Glomerular visceral epithelial cell (primary cell): ENCODE measurements around the gene OBSCN.
A peak's percentile ranks its signal among the peaks of the same experiment; 100 is the strongest.
"Not testable (repeated sequence)": the region's sequence is repeated elsewhere in the genome, so short reads cannot be mapped to it uniquely, and the experiment has no call there.

ENCODE experiments used
- DNase-seq: peaks from one replicate; pipeline ENCODE4 v3.0.0-alpha.2; 2016; ENCODE audit errors: extremely low spot score

OBSCN gene

DNA sequence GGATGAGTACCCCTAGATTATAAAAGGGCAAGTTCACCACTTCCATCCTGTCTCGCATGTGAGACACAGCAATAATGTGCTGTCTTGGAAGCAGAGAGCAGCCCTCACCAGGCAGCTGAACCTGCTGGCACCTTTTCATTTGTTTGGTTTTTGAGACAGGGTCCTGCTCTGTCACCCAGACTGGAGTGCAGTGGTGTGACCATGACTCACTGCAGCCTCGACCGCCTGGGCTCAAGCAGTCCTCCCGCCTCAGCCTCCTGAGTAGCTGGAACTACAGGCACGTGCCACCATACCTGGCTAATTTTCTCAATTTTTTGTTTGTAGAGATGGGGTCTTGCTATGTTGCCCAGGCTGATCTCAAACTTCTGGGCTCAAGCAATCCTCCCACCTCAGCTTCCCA, 20.3 kb downstream of the OBSCN start:
- DNase-seq, result not testable (repeated sequence)

DNA sequence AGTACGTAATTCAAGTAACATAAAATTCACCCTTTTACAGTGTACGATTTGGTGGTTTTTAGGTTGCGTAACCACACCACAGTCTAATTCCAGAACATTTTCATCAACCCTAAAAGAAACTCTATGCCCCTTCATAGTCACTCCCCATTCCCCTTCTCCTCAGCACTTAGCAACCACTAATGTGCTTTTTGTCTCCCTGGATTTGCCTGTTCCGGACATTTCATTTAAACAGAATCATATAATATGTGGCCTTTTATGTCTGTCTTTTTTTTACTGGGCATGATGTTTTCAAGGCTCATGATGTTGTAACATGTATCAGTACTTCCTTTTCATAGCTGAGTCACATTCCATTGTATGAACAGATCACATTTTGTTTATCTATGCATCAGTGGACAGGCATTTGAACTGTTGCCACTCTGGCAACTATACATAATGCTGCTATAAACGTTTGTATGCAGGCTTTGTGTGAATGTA, 20.8 kb downstream of the OBSCN start:
- peak; percentile 71 for DNase-seq

DNA sequence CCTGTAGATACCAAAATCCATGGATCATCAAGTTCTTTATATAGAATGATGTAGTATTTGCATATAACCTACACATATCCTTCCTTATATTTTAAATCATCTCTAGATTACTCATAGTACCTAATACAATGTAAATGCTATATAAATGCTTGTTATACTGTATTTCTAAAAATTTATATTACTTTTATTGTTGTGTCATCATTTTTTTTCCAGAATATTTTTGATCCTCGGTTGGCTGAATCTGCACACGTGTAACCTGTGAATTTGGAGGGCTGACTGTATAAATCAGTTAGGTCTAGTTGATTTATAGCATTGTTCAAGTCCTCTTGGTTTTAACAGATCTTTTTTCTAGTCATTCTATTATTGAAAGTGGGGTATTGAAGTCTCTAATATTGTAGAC, 23.3 kb downstream of the OBSCN start:
- no peak for DNase-seq

DNA sequence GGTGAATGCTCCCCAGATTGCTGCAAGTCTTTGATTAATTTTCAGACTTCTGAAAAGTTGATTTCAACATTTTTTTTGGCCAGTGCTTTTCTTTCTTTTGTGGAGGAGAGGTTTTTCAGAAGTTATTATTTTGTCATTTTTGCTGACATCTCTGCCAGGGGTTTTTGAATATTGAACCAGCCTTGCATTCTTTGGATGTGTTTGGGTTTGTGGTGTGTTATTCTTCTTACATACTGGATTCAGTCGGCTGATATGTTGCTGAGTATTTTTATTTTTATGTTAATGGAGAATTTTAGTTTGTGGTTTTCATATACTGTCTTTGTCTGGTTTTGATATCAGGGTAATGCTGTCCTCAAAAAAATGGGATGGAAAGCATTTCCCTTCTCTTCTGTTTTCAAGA, 25.3 kb downstream of the OBSCN start:
- no peak for DNase-seq

DNA sequence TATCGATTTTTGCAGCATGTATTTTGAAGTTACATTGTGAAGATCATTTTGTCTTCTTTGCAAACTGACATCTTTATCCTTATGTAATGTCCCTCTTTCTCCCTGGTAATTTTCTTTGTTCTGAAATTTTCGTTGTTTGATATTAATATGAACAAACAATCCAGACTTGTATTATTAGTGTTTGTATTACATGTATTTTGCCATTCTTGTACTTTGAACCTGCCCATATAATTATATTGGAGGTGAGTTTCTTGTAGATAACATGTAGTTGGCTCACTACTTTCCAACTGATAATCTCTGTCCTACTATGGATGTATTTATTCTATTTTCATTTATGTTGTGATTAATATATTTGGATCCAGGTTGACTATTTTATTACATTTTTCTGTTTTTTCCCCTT, 27.1 kb downstream of the OBSCN start:
- DNase-seq, result no peak

DNA sequence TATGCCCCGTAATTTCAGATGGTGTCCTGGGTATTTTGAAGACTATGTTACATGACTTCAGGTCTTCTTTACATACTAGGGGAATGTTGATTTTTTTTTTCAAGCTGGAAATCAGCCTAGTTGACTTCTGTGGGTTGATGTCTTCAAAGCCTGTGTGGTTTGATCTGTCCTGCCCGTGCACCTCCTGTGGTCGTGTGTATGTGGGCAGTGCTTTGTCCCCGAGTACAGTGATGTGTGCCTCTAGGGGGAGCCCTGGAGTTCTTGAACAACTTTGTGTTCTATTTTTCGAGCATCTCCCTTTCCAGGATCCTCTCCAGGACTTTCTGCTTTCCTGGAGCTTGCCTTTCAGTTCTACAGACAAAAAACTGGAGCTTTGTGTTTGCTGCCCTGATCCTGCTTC, 28.9 kb downstream of the OBSCN start:
- no peak for DNase-seq

DNA sequence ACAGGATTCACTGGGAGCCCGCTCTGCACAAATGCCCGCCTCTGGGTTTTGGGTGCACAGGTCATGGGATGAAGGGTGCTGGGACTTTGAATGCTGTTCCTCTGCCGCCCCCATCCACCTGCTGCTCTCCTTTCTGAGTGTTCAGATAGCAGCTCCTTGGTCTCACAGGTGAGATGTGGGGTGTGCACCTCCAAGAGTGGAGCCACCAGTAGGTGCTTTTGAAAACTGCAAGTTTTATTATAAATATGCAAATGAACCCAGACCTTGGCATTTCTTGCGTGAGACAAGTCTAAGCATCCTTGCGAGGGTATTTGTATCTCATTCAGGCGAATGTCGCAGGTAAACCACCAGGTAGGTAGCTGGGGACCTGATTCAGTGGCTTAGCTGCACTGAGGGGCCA, 30.2 kb downstream of the OBSCN start:
- DNase-seq, result no peak

DNA sequence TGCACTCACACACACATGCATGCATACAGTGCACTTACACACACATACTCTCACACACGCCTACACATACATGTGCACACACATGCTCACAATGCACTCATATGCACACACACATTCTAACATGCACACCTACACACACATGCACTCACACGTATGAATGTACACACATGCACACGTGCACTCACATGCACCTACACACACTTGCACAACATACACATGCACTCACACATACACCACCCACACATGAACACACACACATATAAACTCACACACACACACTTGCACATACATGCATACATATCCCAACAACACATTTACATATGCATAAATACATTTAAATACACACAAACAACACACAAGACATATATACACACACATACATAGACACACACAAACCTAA, 30.6 kb downstream of the OBSCN start:
- DNase-seq, result no peak

DNA sequence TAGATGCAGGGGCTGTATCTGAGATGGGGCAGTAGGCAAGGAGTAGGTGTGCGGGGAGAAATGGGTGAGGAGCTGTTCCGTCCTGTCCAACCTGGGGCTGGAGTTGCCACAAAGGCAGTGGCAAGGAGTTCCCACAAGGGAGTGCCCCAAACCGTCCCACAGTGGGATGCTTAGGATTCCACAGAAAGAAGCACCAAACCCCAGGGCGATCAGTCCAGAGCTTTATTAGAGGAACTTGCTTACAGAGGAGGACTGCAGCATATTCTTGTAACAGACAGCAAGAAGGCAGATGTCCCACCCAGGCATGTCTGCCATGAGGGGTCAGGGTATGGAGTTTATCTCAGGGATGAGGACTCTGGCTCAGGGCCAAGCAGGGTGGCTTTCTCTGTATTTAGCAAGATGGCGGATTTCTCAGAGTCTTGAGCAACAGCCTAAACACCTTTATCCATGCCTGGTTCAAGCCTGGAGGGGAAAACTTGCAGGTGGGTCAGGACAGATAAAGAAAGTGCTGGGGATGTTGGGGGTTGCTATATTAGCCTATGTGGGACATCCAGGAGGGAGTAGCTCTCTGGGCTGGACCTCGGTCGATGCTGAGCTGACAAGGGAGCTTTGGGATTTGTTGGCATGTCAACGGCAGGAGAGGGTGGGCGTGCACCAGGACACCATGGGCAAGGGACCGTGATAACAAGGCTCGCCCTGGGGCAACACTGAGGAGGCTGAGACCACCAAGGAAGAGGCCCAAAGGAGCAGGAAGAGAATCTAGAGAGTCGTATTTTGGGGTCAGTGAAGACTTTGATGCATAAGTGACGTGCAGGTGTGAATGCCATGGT, 32.8 kb downstream of the OBSCN start:
- DNase-seq, result no peak

DNA sequence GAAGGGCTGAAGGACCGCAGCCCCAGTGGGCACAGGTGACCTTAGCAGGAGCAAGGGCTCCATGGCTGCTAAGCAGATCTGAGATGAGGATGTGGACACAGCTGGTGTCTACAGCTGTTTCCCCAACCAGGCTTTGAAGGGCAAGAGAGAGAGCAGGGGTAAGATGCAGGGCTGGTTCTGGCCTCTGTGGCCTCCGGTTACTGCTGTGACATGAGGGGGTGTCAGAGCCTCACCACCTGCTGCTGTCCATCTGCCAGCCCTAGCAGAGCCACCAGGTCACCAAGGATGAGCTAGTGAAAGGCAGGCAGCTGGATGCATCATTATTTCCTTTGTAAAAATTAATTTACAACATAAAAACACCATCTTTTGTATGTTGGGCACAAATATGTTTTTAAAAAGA, 33.4 kb downstream of the OBSCN start:
- no peak for DNase-seq

DNA sequence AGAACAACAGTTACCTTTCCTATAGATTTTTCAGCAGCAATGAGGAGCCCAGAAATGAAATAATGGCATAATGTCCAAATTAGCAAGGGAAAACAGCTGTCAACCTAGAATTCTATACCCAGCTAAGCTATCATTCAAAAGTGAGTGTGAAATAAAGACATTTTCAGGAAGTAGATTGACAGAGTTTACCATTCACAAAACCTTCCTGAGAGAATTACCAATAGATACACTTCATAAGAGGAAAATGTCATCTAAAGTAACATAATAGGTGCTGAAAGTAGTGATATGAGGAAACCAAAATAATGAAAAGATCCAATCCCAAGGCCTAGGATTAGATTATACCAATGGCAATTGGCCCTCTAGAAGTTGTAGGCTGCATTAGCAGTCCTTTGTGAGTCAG, 34.6 kb downstream of the OBSCN start:
- no peak for DNase-seq

DNA sequence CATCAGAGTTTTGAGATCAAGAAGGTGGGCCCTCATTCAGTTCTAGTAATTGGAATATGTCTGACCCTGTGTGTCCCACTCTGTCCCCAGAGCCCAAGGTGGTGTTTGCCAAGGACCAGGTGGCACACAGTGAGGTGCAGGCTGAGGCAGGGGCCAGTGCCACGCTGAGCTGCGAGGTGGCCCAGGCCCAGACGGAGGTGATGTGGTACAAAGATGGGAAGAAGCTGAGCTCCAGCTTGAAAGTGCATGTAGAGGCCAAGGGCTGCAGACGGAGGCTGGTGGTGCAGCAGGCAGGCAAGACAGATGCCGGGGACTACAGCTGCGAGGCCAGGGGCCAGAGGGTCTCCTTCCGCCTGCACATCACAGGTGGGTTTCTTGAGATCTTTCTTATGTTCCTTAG, 35.2 kb downstream of the OBSCN start:
- DNase-seq, result no peak

DNA sequence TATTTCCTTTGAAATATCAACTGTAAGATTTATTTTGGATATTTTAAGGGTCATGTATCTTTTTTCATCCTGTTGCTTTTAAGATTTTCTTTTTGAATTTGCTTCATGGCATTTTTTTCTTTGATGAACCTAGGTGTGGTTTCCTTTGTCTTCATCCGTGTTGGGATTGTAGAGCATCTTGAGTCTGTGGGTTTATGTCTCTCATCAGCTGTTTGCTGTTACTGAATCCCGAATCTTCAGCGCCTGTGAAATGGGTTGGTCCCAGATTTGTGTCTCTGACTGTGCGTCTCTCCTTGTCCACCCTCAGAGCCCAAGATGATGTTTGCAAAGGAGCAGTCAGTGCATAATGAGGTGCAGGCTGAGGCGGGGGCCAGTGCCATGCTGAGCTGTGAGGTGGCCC, 36.1 kb downstream of the OBSCN start:
- DNase-seq, result not testable (repeated sequence)

DNA sequence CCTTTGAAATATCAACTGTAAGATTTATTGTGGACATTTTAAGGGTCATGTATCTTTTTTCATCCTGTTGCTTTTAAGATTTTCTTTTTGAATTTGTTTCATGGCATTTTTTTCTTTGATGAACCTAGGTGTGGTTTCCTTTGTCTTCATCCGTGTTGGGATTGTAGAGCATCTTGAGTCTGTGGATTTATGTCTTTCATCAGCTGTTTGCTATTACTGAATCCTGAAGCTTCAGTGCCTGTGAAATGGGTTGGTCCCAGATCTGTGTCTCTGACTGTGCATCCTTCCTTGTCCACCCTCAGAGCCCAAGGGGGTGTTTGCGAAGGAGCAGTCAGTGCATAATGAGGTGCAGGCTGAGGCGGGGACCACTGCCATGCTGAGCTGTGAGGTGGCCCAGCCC, 37.3 kb downstream of the OBSCN start:
- DNase-seq, result no peak

DNA sequence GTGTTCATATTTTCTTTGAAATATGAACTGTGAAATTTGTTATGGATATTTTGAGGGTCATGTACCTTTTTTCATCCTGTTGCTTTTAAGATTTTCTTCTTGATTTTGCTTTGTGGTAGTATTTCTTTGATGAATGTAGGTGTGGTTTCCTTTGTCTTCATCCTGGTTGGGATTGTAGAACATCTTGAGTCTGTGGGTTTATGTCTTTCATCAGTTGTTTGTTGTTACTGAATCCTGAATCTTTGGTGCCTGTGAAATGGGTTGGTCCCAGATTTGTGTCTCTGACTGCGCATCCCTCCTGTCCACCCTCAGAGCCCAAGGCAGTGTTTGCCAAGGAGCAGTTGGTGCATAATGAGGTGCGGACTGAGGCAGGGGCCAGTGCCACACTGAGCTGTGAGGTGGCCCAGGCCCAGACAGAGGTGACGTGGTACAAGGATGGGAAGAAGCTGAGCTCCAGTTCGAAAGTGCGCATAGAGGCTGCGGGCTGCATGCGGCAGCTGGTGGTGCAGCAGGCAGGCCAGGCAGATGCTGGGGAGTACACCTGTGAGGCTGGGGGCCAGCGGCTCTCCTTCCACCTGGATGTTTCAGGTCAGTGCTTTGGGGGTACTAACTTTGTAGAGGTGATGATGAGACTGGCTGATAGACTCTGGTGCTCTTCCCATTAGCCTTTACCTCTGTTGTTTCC, 38.5 kb downstream of the OBSCN start:
- no peak for DNase-seq

DNA sequence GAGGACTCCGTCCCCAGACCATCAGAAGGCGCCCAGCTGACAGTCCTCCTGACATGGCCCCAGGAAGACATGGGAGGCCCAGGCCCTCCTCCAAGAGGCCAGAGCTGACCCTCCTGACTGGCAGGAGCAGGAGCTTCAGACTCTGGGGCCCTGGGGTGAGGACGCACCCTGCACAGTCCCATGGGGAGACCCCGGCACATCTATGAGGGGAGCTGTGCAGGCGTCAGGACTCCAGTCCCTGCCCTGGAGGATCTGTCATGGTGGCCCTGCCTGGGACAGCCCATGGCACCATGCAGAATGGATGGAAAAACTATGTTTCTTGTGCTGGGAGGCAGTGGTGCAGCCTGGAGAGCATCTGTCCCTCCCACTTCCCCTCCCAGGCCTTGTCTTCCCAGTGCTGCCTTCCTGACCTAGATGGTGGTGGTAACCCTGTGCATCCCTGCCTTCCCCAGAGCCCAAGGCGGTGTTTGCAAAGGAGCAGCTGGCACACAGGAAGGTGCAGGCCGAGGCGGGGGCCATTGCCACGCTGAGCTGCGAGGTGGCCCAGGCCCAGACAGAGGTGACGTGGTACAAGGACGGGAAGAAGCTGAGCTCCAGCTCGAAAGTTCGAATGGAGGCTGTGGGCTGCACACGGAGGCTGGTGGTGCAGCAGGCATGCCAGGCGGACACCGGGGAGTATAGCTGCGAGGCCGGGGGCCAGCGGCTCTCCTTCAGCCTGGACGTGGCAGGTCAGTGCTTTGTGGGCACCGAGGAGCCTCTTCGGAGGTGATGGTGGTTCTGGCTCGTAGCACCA, 41.9 kb downstream of the OBSCN start:
- DNase-seq, result no peak

DNA sequence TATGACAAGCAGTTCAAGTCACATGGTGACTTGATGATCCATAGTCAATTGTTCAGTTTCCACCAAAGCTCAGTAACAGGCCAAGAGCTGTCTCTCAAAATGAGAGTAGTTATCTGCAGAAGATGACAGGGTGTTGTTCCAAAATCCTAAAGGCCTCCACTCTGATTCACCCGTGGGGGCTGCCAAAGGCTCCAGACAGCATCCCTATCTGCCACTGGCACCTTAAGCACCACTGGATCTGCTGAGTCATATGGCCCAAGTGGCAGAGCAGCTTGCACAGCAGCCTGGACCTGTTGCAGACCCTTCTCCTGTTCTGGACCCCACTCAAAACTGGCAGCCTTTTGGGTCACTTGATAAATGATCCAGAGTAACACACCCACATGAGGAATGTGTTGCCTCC, 44.6 kb downstream of the OBSCN start:
- not testable (repeated sequence) for DNase-seq

DNA sequence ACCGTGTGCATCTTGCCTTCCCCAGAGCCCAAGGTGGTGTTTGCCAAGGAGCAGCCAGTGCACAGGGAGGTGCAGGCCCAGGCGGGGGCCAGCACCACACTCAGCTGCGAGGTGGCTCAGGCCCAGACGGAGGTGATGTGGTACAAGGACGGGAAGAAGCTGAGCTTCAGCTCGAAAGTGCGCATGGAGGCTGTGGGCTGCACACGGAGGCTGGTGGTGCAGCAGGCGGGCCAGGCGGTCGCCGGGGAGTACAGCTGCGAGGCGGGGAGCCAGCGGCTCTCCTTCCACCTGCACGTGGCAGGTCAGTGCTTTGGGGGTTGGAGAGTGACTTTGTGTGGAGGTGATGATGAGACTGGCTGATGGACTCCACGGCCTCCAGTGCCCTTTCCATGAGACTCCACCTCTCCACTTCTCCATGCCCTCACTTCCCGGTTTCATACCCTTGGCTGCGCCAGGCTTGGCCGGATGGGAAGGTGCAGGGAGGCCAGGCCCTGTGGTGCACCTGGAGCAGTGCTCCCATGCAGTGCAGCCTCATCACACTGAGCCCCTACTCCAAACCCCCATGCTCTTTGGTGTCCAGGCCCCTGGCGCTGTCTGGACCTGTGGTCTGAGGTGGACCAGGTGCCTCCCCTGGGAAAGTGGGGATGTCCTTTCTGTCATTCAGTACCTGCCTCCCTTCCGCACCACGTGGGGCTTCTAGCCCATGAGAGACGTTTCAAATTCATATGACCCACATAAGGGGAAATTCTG, 49.0 kb downstream of the OBSCN start:
- DNase-seq, result no peak

DNA sequence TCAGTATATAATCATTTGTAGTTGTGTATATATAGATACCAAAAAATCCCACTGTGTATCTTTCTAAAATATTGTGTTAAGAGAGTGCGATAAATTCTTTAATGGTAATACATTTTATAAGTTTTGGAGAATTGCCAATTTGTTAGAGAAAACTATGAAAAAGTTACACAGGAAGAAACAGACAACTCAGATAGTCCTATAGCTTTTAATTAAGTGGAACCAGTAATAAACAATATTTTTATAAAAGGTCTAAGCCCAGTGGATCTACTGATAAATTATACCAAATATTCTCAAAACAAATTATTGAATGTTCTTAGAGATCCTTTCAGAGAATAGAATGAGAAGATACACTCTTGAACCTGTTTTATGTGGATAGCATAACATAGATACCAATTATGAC, 50.6 kb downstream of the OBSCN start:
- no peak for DNase-seq

DNA sequence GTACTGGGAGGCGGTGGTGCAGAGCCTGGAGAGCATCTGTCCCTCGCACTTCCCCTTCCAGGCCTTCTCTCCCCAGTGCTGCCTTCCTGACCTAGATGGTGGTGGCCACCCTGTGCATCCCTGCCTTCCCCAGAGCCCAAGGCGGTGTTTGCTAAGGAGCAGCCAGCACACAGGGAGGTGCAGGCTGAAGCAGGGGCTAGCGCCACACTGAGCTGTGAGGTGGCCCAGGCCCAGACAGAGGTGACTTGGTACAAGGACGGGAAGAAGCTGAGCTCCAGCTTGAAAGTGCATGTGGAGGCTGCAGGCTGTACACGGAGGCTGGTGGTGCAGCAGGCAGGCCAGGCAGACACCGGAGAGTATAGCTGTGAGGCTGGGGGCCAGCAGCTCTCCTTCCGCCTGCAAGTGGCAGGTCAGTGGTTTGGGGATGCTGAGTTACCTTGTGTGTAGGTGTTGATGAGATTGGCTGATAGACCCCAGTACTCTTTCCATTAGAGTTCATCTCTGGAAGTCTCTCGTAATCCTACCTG, 51.6 kb downstream of the OBSCN start:
- DNase-seq, result no peak

DNA sequence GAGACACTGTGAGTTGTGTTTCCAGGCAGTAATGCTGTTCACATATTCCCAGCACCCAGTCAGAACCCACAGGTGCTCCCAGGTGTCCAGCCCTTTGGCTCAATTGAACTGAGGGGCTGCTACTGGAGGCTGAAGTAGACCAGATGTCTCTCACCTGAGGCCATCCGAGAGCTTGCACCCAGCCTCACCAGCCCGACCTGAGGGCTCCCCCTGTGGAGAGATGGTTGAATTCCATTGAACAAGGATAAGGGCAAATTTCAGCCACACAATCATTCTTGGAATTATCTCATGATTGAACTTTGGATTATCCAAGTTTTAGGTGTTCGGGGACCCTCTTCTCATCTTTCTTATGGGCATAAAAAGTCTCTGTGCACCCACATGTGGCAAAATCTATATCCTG, 52.1 kb downstream of the OBSCN start:
- no peak for DNase-seq

DNA sequence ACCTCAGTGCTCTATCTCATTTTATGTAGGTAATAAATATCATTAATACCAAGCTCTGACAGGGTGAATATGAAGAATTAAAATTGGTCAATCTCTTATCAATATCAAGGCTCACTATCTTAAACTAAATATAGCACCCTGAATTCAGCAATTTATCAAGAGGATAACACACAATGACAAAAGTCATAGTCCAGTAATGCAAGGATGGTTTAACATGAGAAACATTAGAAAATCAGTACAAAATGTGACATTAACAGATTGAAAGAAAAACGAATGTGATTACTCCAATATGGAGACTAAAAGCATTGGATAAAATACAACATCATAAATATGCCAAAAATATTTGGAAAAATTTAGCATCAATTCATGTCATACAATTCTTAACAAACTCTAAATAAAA, 53.9 kb downstream of the OBSCN start:
- no peak for DNase-seq
